ENCODE measurements around the gene C5orf52.
A peak's percentile ranks its signal among the peaks of the same experiment; 100 is the strongest.
"Not testable (repeated sequence)": the region's sequence is repeated elsewhere in the genome, so short reads cannot be mapped to it uniquely, and the experiment has no call there.

The C5orf52 gene

GRCh38 chr5:157679801-157680200, 8.5 kb downstream of the C5orf52 start:
- DNase-seq: no peak

DNA sequence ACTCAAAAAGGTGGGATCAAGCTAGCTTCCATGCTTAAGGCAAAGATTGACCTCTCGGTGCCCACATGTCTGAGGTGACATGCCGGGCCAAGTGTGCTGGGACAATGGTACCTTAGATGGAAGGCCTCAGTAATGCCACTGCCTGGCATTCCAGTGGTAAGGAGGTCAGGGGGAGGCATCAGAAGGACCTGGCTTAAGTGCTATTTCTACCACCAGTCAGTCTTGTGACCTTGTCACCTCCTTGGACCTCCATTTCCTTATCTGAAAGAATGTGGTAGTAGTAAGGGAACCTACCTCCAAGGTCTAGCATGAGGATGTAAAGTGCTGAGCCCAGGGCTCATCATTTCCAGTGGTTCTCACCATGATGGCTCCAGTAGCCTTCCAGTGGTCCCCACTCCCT, 8.9 kb downstream of the C5orf52 start:
- DNase-seq: no peak

DNA sequence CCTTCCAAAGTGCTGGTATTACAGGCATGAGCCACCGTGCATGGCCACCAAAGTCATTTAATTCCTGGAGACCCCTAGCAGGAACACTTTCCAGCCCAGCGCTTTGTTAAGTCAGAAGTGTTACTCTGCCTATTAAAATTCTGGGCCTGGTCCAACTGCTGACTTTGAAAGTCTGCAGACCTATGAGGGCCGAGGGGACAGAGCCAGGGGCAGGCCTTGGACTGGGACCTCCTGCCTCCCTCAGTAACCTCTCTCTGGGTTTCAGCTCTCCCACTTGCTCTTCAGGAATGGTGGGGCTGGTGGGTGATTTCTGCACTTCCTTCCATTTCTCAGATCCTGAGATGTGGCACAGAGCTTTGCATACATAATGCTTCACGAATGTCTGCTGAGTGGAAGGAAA, 9.7 kb downstream of the C5orf52 start:
- no peak for DNase-seq

GRCh38 chr5:157682257-157682656, 10.9 kb downstream of the C5orf52 start:
- no peak for DNase-seq

GRCh38 chr5:157686276-157687197, 15.2 kb downstream of the C5orf52 start:
- DNase-seq: not testable (repeated sequence)

DNA sequence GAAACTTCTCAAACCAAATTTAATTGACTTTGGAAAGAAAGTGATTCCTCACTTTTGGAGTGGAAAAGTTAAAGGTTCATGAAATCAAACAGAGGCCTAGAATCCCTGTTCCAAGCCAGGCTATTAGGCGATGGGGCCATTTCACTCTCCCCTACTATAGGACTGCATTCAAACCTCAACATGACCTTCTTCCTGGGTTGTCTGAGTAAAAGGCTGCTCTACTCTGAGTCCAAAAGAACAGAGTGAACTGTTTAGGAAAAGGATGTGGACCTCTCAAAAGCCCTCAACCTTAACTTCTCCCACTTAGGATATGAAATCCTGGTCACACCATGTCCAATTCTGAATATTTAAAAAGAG, 15.8 kb downstream of the C5orf52 start:
- DNase-seq: no peak

GRCh38 chr5:157689942-157690689, 18.8 kb downstream of the C5orf52 start:
- no peak for DNase-seq

DNA sequence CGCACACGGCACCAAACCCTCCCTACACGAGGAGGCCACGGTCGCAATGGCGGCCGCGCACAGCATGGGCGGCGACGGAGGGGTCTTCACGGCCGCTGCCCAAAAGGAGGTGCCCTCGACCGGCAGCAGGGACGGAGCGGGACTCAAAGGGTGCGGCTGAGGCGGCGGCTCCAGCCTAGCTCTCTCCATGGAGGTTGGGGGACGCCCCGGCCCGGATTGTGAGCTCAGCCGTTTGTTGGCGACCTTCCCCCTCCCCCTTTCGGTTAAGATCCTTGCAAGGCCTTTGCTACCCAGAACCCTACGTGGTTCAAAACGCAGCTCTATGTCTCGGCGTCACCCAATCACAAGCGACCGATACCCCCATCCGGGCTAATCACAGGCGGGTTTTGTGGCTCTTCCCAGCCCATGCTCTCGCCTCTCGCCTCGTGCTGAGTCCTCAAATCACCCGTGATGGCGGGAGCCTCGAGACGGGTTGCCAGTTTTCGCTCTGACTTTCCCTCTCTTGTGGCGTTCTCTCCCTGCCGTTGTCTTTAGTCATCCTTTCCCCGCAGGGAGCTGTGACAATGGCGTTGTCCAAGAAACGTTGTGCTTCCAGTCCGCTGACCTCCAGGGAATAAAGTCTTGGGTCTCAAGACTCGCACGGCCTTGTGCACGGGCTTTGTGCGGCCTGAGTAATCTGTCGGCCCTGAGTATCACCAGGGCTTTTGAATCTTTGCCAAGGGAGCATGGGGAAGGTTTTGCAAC, 19.5 kb downstream of the C5orf52 start:
- no peak for DNase-seq

- DNase-seq: not testable (repeated sequence)
These were observed 22.5 kb downstream of the C5orf52 start for GRCh38 chr5:157693816-157694215.

- not testable (repeated sequence) for DNase-seq
These were observed 24.8 kb downstream of the C5orf52 start for GRCh38 chr5:157696154-157696553.

GRCh38 chr5:157698674-157699073, 27.3 kb downstream of the C5orf52 start:
- DNase-seq: not testable (repeated sequence)

GRCh38 chr5:157703736-157704135, 32.4 kb downstream of the C5orf52 start:
- DNase-seq: no peak

DNA sequence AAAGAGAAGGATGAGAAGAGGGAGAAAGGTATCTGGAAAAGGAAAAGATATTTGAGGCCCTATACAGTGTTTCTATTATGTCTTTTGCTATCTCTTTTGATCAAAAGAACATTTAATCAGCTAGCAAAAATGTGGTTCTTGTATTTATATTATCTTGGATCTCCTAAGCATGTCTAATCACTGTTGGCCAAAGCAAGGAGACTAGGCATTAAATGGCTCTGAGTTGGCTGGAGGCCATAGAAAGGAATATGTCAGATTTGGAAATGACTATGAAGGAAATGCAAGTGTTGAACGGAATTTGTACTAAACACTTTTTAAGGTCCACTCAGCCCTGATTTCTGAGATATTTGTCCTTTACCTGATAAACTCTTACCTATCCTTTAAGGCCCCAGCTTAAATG, 37.5 kb downstream of the C5orf52 start:
- DNase-seq: peak; percentile 33

GRCh38 chr5:157709346-157709745, 38.0 kb downstream of the C5orf52 start:
- DNase-seq: no peak

DNA sequence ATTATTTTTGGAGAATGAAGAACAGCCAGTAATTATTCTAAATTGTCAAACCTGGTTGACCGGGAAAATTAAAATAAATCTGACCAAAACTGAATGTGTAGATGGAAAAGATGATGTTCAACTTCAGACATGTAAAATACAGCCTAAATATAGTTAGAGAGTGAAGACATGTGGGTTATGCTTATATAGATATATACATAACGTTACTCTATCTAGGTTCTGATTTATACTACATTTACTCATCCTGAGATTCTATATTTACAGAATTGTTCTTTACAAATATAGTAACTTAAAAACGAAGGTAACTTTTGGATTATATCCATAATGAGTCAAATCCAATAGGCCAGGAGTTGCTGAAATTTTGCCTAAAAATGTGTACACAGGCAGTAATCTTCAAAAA, 39.1 kb downstream of the C5orf52 start:
- DNase-seq: no peak

DNA sequence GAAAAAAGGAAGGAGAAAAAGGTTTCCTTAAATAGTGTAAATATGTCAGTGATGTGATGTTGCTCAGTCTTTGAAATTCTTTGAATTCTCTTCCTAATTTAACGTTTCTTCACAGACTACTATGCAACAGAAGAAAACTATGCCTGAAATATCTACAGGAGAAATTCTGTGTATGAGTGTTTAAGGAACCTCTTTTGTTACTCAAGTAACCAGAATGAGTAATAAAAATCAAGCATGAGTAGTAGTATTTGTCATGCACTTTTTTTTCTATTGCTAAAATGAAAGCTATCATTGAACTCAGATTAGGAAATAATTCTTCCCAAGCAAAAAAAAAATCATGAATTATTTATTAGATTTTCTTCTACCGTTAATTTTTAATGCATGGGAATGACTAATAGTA, 39.5 kb downstream of the C5orf52 start:
- DNase-seq: peak; percentile 85

GRCh38 chr5:157713830-157714595, 42.7 kb downstream of the C5orf52 start:
- DNase-seq: peak; percentile 43

DNA sequence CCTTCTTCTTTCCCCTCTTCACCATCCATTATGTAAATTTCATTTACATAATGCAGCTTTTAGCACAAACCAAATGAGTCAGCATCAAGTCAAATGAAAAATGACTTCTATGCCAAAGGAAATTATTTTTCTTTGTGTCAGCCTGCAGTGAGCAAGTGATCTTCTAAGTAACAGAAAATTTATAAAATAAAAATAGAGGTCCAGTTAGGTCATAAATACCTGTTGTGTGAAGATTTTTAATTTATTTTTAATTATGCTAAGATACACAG, 43.2 kb downstream of the C5orf52 start:
- no peak for DNase-seq

- peak; percentile 76 for DNase-seq
These were observed 47.2 kb downstream of the C5orf52 start for GRCh38 chr5:157718519-157718918.

GRCh38 chr5:157719245-157719644, 47.9 kb downstream of the C5orf52 start:
- DNase-seq: no peak

GRCh38 chr5:157721159-157721558, 49.8 kb downstream of the C5orf52 start:
- DNase-seq: no peak

DNA sequence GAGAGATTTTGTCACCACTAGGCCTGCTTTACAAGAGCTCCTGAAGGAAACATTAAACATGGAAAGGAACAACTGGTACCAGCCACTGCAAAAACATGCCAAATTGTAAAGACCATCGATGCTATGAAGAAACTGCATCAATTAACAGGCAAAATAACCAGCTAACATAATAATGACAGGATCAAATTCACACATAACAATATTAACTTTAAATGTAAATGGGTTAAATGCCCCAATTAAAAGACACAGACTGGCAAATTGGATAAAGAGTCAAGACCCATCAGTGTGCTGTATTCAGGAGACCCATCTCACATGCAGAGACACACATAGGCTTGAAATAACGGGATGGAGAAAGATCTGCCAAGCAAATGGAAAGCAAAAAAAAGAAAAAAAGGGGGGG, 51.6 kb downstream of the C5orf52 start:
- not testable (repeated sequence) for DNase-seq

GRCh38 chr5:157726607-157727006, 55.3 kb downstream of the C5orf52 start:
- DNase-seq: not testable (repeated sequence)
